Measurements from ENCODE around the gene RFT1.

Gene RFT1

DNA sequence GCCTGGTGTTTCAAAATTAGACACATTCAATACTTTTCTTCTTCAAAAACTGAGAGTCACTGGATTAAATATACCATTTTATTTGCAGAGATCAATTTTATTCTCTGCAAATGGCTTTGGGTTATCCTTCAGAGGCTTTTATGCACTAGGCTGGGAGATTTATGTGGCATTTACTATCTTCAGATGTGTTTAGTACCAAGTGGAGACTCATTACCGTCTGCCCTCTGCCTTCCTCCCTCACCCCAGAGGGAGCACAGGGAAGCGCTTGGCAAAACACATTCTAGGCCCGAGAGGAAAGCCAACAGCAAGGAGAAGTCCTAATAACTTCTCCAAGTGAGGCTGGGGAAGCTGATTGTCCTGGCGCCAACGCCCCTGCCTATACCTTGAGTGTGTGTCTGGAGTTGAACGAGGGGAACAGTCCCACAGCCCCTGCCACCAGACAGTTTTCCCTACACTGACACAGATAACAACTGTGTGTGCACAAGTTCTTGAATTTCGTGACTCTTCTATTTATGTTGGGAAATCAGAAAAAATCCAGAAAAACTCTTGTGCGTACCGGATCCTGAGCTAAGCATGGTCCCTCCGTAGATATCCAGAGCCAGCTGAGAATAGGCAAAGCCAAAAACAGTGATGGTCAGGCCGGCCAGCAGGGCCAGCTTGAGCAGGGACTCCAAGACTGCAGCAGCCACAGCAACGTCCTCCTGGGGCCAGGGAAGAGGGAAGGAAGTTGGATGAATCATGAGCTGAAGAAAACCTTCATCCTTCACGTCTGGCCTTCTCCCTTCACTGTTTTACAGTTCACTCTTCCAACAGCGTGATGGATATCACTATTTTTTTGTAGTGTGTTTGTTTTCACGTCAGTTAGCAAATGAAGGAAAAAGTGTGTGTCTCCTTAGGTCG lies 26.6 kb downstream of the RFT1 start:
- no peak overlapping the region for H3K4me3 ChIP-seq (ENCODE audit: low read length)
- no peak for DNase-seq (ENCODE audit: low read depth, low spot score)

DNA sequence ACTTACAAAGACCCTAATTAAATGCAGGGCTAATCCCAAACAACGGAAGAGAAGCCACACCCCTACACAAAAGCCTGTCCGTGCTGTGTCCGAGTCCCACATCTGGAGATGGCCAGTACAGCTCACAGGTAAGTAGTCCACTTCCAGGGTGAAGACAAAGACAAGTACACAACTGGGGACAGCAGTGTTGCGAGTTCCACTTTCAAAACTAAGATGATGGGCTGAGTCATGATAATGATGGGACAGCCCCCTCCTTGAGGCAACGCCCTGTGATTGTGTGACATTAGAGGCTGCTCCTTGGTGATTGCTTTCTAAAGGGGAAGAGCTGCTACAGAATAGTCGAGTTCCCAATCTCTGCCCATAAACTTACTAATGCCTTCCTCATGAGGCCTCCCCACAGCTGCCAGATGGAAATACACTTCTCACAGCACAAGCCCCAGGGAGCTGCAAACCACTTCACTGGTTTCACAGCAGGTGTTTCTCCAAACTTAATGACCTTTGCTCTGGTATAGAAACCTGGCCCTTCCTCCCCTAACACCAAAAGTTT lies 27.6 kb downstream of the RFT1 start:
- DNase-seq (ENCODE audit: low read depth, low spot score) = no peak
- no peak overlapping the region for H3K4me3 ChIP-seq (ENCODE audit: low read length)

DNA sequence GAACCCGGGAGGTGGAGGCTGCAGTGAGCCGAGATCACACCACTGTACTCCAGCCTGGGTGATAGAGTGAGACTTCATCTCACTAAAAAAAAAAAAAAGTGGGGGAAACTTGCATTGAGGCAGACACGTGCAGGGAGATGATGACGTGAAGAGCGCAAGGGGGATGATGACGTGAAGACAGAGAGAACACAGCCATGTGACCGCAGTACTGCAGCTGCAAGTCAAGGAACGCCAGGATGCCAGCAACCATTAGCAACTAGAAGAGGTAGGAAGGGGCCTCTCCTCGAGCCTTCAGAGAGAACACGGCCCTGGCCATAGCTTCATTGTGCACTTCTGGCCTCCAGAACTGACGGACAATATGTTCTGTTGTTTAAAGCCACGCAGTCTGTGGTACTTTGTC lies 28.3 kb downstream of the RFT1 start:
- H3K4me3 ChIP-seq (ENCODE audit: low read length) = no peak overlapping the region
- DNase-seq (ENCODE audit: low read depth, low spot score) = no peak

DNA sequence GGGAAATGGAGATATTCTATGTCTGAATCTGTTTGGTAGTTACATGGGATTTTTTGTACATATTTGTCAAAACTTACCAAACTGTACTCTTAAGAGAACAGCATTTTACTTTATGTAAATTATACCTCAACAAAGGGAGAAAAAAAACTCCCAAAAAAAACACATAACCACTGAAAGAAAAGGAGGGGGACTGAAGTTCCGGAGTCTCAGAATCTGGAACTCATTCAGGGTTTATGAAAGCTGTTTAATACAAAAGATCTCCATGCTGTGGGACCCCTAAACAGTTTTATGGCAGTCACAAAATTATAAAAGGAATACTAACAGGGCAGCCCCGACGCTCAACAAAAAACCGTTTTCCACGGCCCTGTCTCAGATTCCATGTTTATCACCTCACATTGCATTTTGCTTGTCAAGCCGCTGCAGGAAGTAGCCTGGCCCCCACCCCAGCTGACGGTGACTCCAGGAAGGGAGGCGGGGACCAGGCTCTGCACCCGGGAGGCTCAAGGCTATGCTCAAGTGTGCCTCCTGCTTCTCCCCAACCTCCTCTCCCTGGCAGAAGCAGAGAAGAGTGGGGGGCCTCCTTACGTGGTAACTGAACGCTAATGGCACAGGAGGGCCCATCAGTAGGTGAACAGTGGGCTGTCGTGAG lies 29.3 kb downstream of the RFT1 start:
- DNase-seq (ENCODE audit: low read depth, low spot score) = no peak
- no peak overlapping the region for H3K4me3 ChIP-seq (ENCODE audit: low read length)

DNA sequence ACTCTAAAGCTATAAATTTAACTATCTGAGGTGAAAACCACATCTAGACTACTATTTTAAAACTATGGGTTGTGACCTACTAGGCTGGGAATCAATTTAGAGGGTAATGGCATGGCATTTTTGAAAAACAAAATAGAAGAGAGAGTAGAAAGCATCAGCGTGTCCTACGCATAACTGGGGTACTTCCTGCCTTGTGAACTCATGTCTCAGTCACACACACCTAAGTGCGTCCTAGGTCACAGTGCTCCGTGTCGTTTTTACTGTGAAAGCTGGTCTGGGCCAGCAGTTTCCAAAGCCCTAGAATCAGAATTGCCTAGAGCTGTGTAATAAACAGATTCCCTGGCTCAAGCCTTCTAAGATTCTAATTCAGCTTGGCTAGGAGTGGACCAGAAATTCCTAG lies 32.3 kb downstream of the RFT1 start:
- no peak for DNase-seq (ENCODE audit: low read depth, low spot score)
- H3K4me3 ChIP-seq (ENCODE audit: low read length) = no peak overlapping the region

DNA sequence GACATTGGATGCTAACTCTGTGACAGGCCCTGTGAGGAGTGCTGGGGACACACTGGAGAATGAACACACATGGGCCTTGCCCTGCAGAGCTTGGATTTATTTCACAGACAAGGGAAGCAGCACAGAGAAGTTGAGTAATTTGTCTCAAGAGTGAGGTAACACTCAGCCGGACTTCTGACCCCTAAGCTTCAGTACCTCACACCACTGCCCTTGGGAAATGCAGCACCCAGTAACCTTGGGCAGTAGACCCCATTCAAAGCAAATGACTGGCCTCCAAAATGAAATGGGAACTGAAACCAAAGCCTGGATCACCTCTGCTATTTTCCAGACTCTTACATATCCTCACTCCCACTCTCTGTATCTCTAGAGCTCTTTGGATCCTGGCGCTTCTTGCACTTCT lies 37.3 kb downstream of the RFT1 start:
- no peak for DNase-seq (ENCODE audit: low read depth, low spot score)

DNA sequence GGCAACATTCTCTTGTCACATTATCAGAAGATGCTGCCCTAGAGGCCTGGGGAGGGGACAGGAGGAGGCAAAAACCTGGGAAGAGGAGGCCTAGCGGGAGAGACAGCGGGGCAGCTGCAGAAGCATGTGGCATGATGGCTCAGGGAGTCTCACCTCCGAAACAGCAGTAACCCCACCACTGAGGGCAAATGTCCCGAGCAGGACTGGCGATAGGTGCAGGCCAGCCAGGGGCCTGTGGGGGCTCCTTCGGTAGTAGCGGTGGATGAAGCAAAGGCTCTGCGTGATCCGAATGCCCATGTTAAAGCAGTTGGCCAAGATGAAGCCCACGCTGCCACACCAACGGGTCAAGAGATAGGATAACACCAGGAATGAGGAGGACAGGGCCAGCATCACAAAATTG lies 38.0 kb downstream of the RFT1 start:
- DNase-seq (ENCODE audit: low read depth, low spot score) = no peak
- H3K4me3 ChIP-seq (ENCODE audit: low read length) = no peak overlapping the region

More for the DNA sequence above, 37.3 kb downstream of the RFT1 start:
- no peak overlapping the region for H3K4me3 ChIP-seq (ENCODE audit: low read length)

DNA sequence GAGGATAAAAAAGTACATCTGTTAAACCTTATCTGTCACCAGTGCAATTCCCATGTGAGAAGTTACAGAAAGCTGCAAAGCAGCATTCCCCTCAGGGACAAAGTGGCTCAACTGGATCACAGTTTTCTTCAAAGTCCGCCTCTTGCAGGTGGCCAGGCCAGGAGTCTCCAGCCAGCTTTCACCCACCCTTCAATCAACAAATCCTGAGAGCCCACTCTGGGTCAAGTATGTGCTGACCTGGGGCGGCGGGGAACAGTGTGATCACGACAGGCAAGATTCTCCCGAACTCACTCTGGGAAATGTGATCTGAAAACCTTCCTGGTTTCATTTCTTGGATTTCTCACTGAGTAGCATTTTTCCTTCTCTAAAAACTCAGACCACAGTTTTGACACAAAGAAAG lies 39.2 kb downstream of the RFT1 start:
- H3K4me3 ChIP-seq (ENCODE audit: low read length) = no peak overlapping the region
- no peak for DNase-seq (ENCODE audit: low read depth, low spot score)

DNA sequence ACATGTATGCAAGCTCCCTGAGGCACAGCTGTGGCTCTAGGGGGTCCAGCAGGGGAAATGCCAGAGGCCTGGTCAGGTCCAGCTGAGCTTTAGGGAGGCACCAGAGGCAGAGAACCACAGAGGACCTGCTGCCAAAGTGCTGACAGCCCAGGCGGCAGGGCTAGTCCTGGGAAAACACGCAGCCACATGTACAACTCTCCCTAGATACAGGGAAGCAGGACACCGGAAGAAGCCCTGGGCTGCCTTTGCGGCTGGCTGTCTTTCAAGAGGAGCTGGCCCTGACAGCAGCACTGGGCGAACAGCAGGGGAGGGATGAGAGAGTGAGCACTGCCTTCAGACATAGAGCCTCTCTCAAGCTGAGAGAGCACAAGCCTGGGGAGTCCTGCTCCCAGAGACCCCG lies 40.7 kb downstream of the RFT1 start:
- H3K4me3 ChIP-seq (ENCODE audit: low read length) = no peak overlapping the region
- no peak for DNase-seq (ENCODE audit: low read depth, low spot score)

DNA sequence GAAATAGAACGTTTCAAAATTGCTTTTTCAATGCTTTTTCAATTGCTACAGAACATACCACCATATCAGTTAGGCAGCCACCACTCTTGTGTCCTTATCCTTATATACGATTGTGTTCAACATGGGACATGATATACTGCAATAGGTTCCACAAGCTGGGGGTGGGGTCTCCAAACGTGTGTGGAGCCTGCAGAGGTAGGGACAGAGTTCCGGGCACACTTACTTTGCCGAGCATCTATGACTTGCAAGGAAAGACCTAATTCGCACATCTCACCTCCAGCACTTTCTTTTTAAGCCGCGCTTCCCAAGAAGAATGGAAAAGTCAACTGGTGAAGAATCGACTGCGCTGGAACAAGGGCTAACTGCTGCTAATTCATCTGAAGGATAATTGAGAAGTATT lies 44.8 kb downstream of the RFT1 start:
- no peak for DNase-seq (ENCODE audit: low read depth, low spot score)

DNA sequence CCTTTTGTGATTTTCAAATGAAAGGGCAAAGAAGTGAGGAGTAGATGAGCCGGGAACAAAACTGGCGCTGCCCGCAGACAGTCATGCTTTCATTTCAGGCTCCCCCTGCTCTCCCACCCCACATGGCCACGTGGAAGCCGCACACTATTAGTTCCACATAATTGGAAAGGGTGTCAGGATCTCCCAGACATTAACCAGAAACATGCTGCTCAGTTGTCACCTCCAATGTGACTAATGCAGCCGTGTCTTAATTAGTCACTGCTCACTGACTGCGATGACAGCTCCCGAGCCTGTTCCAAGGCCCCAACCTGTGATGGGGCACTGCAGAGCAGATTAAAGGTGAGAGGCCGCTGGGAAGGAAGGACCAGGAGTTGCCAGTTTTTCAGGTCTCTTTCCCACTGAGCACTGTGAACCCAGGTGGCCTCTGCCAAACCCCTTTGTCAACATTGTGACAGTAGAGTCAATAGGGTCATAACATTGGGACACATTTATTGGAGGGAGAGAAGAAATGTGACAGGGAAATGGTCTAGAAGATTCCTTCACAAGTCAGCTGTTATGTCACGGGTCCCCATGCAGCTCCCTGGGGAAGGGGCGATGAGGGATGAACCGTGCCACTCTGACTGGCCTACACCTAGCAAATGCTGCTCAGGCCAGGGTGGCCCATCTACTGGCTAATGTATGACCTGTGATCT lies 45.8 kb downstream of the RFT1 start:
- H3K4me3 ChIP-seq (ENCODE audit: low read length) = no peak overlapping the region
- DNase-seq (ENCODE audit: low read depth, low spot score) = no peak

More for the DNA sequence above, 44.8 kb downstream of the RFT1 start:
- no peak overlapping the region for H3K4me3 ChIP-seq (ENCODE audit: low read length)

DNA sequence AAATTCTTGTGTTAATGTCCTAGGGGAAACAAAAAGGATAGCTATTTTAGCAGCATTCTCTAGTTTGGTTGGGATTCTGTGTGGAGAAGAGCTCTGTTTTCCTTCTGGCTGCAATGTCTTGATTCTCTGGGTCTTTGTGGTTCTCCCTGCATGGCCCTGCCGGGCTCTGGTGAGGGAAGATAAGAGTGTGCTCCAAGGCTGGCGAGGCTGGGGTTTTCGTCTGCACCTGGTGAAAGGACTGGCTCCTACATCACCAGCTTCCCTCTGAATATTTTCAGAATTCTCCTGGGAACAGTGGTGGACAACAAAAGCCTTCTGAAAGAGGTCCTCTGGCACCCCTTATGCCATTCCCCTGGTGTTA lies 46.3 kb downstream of the RFT1 start:
- DNase-seq (ENCODE audit: low read depth, low spot score) = no peak
- H3K4me3 ChIP-seq (ENCODE audit: low read length) = no peak overlapping the region

DNA sequence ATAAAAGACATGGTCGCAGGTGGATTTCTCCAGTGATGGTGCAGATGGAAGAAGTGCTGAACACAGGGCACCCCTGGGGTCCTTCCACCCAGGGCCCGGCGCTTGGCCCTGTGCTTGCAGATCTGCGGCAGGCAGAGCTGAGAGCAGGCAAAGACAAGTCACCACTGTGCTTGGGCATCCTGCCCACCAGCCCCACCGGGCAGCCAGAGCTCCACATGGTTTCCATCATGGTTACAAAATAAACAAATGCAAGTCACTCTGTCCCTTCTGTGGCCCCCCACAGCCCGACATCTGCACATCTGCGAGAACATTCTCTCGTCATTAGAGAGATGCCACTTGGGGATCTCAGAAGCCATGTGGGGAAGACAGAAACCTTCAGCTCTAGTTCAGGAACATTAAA lies 46.7 kb downstream of the RFT1 start:
- no peak overlapping the region for H3K4me3 ChIP-seq (ENCODE audit: low read length)
- no peak for DNase-seq (ENCODE audit: low read depth, low spot score)

DNA sequence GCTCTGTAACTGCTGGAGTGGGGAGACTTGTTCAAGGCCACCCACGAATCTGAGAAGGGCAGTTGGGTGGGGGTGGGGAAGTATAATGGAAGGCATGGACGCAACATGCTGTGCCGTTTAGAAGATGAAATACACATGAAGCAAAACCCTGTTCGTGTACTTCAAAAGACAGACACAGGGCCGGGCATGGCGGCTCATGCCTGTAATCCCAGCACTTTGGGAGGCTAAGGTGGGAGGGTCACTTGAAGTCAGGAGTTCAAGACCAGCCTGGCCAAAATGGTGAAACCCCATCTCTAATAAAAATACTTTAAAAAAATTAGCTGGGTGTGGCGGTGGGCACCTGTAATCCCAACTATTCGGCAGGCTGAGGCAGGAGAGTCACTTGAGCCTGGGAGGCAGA lies 47.5 kb downstream of the RFT1 start:
- H3K4me3 ChIP-seq (ENCODE audit: low read length) = no peak overlapping the region
- DNase-seq (ENCODE audit: low read depth, low spot score) = no peak

DNA sequence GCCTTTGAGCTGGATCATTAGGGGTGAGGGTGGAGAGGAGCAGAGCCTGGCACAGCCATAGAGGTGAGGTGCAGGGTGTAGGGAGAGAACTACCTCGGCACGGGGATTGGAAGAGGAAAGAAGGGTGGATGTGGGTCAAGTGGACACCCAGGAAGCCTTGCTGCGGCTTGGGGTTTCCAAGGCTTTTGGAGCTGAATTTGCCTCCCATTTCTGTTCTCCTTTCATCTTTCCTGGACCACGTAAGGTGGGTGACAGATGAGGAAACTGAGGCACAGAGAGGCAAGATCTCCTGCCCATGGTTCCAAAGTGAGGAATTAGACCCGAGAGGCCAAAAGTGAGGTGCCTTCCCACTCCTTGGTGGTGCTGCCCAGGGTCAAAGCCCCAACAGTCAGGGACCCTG lies 48.9 kb downstream of the RFT1 start:
- DNase-seq (ENCODE audit: low read depth, low spot score) = no peak
- H3K4me3 ChIP-seq (ENCODE audit: low read length) = no peak overlapping the region

DNA sequence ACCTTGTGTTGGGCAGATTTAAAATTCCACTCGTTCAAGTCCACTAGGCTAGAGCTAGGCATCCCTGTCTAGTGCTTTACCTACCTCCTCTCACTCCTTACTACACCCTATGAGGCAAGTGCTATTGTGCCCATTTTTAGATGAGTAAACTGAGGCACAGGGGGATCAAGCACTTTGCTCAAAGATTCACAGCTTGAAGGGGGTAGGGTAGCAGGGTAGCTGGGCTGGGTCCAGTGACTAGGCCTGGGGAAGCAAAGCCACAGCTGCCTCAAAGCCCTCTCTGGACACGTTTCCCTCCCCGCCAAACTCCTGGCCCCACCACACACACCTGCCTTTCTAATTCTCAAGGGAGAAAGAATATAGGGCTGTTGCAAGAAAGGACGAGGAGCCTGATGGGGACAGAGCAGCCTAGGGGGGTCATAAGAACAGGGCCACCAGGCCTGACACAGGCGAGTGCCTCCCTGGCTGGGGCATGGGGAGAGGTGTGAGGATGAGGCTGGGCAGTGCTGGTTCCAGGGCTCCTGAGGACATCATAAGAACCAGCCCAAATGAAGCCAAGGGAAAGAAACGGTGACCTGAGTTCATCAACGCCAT lies 49.5 kb downstream of the RFT1 start:
- H3K4me3 ChIP-seq (ENCODE audit: low read length) = no peak overlapping the region
- DNase-seq (ENCODE audit: low read depth, low spot score) = no peak

DNA sequence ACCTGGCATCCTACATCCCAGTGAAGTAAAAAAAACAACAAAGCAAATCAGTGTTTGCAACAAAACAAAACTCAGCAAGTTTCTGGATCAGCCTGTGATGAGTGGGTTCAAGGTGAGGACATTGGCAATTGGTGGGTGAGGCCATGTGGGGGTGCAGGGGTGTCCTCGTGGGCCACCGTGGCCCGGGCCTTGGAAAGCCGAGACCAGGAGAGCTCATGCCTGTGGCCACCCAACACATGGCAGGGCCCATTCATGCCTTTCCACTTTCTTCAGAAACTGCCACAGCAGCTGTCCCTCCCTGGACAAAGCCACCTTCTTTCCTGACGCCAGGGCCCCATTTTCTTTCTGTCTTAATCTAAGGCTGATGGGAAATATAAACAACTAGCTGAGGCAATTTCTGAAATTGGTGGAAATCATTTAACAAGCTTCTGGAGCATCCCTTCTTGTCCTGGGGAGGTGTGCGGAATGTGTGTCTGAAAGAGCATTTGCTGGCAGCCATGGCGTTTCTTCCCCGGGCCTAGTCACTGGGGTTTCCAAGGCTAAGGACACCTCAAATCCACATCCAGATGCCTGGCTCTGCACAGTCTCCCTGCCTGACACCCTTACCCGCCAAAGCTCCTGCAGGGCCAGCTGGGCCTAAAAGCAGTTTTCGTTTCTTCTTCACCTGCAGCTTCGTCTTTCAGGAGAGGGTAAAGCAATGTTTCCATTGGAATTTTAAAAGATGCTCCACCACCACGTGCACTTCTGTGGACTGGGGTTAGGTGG lies 50.3 kb downstream of the RFT1 start:
- H3K4me3 ChIP-seq (ENCODE audit: low read length) = no peak overlapping the region

DNA sequence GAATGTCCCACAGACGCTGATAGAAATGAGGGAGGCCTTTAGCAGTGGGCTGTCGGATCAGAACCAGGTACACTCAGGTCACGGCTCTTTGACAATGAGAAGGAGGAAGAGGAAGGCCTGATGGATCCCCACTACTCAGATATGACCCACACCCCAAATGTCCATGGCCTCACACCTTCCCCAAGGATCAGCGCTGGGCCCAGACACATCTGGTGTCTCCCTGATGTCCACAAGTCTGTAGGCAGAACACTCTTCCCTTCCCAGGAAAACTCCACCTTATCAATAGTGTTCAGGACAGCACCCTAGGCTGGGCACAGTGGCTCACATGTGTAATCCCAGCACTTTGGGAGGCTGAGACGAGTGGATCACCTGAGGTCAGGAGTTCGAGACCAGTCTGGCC lies 51.1 kb downstream of the RFT1 start:
- DNase-seq (ENCODE audit: low read depth, low spot score) = no peak
- no peak overlapping the region for H3K4me3 ChIP-seq (ENCODE audit: low read length)

More for the DNA sequence above, 50.3 kb downstream of the RFT1 start:
- DNase-seq (ENCODE audit: low read depth, low spot score) = no peak

DNA sequence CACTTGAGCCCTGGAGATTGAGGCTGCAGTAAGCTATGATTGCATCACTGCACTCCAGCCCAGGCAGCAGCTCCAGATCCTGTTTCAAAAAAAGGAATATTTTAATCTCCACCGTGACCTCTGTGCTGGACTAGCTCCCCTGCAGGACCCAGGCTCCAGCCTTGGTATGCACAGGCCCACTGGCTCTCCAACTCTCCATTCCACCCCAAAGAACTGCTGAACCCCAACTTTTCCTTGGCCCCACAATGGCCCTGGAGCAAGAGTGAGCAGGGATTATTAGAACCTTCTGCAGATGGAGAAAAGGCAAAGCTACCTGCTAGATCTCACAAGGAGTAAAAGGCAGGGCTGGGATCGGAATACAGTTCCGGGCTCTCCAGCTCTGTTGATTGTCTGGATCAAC lies 51.6 kb downstream of the RFT1 start:
- no peak for DNase-seq (ENCODE audit: low read depth, low spot score)
- H3K4me3 ChIP-seq (ENCODE audit: low read length) = no peak overlapping the region

Measured in Jurkat, Clone E6-1 (cell line).